Psoas muscle (tissue), 8 donors: ENCODE data around the gene SF3A2. TPM values are rescaled to one million over a fixed set of nuclear protein-coding genes. Genes with fewer than 3 reads are reported as not detected.

Experiments used
- ATAC-seq, 4 donors: fragments of 200-7000 bp; cut with Tn5 transposase; one replicate each; pipeline ENCODE4 v1.9.1; 2020; ENCODE audit warnings: moderate library complexity in 3 of 4, mild to moderate bottlenecking in 2 of 4
- DNase-seq, 2 donors: peaks; one replicate each; pipeline ENCODE4 v3.0.0-alpha.2; 2020
- H3K27ac ChIP-seq: fragments of 200-600 bp; one replicate; pipeline ENCODE4 v1.8.0; 2022
- H3K27me3 ChIP-seq, 3 donors: fragments of 200-600 bp in 1 of 3; one replicate each; pipeline versions ENCODE4 v1.6.1 to v1.8.0; 2013 to 2022; ENCODE audit warnings: low read length in 2 of 3, mild to moderate bottlenecking in 2 of 3, moderate library complexity in 1 of 3; ENCODE audit not compliant: insufficient read depth in 3 of 3
- H3K36me3 ChIP-seq, 2 donors: fragments of 200-600 bp in 1 of 2; one replicate each; pipeline versions ENCODE4 v1.6.1 to v1.8.0; 2013 to 2022; ENCODE audit warnings: low read depth in 1 of 2, mild to moderate bottlenecking in 1 of 2, moderate library complexity in 1 of 2; ENCODE audit not compliant: insufficient read depth in 1 of 2
- H3K4me1 ChIP-seq: fragments of 200-600 bp; one replicate; pipeline ENCODE4 v1.8.0; 2022
- H3K4me3 ChIP-seq: fragments of 200-600 bp; one replicate; pipeline ENCODE4 v1.8.0; 2022; ENCODE audit warnings: mild to moderate bottlenecking
- H3K9me3 ChIP-seq: fragments of 200-600 bp; one replicate; pipeline ENCODE4 v1.8.0; 2022
- WGBS, 3 donors: extraction: QIAGEN DNeasy Blood & Tissue Kit; methylation state at CpG; one replicate each; pipeline versions ENCODE4 v1.1.6 to v1.1.7; 2013; 5-methylcytosine and 5-hydroxymethylcytosine counted together
- intact Hi-C, 2 donors: fragments of 100-400 bp; cut with DNase I; formaldehyde crosslinking; loops; one replicate each; pipeline versions ENCODE4 v1.11.0 to v1.14.2; 2022
- polyA plus RNA-seq, 3 donors: library from polyadenylated mRNA; stranded (reverse); fragments of 200-250 nt; gene quantifications; one replicate each; pipeline ENCODE4 v1.2.3, GENCODE V29; 2013
- total RNA-seq, 4 donors: library from RNA; stranded (reverse); fragmentation: NEBNext Ultra II Directional in 2 of 4; extraction: Animal tissue kit (Norgen Biotek cat#: 25700) in 2 of 4; gene quantifications; one replicate each; pipeline versions ENCODE4 v1.2.1 to v1.2.4, GENCODE V29; 2021 to 2023
- TF ChIP-seq, protein P1 (sequence below): fragments of 200-600 bp; IDR thresholded peaks from one replicate; pipeline ENCODE4 v1.8.0; 2022; ENCODE audit warnings: antibody characterized with exemption
- donor health status: healthy with polysubstance abuse.
- donor health status: DM: no; HTN: no; CAD: no; lungs with moderate emphysema.
- donor health status: Bipolar disorder and iron deficiency.
- donor health status: healthy.
- donor health status: DM: yes; HTN: yes; CAD: no.
- donor health status: DM: no; HTN: no; CAD: no.
- donor health status: DM: no; HTN: no; CAD: no.
- donor health status: DM: yes; HTN: yes; CAD: no.

SF3A2 gene
- total and polyA plus RNA-seq, 7 donors: 25.9 to 46.8 (median 33.6) TPM

DNA sequence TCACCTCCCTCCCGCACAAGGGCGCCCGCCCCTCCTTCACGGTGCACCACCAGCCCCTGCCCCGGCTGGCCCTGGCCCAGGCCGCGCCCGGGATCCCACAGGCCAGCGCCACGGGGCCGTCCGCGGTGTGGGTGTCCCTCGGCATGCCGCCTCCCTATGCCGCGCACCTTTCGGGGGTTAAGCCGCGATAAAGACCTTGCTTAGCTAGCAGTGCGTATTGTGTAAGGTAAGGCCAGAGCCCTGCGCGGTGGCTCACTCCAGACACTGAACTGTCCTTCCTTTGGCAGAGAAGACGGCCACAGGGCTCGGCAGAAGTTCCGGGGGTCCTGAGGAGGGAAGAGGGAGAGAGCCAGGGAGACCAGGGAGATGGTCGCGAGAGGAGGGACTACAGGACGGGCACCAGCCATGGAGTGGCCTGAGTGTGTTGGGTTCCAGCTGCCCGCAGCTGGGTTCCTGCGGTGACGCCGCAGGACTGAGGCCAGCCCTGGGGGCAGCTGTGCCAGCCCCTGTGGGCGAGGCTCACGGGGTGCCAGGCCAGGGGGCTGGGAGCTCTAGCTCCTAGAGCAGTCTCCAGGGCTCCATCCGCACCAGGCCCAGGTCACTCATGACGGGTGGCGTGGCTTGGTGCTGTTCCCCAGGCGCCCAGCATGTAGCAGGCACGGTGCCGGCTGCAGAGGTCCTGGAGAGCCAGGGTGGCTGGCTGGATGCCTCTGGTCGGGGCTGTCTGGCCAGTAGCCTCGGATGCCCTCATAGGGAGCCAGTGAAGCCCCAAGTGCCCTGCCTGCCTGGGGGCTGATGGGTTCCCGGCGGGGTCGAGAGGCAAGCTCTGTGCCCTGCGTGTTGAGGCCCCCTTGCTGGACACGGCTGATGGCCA, 8.2 kb upstream of the SF3A2 start:
- Histone ChIP-seq H3K36me3 (peaks cover 13 to 82% of the 10 kb centered on the region in 2 donors), H3K4me3 (no peak overlapping the region), H3K27ac (peak overlapping the region; percentile 9), H3K27me3 (no peaks in the 10 kb centered on the region), H3K9me3 (no peaks in the 10 kb centered on the region), H3K4me1 (peaks cover 18% of the 10 kb centered on the region)
- intact Hi-C loops: loop anchor here in 1 of 2 donors (5.0 kb wide), 1 partner anchor 36 kb away; no protein-coding TSS in a partner anchor
- DNase-seq: no peak
- 63 to 75% (median 65%) methylated on average over 45 to 48 of the region's 48 CpGs for WGBS, 3 donors
- TF ChIP-seq, protein P1, sequence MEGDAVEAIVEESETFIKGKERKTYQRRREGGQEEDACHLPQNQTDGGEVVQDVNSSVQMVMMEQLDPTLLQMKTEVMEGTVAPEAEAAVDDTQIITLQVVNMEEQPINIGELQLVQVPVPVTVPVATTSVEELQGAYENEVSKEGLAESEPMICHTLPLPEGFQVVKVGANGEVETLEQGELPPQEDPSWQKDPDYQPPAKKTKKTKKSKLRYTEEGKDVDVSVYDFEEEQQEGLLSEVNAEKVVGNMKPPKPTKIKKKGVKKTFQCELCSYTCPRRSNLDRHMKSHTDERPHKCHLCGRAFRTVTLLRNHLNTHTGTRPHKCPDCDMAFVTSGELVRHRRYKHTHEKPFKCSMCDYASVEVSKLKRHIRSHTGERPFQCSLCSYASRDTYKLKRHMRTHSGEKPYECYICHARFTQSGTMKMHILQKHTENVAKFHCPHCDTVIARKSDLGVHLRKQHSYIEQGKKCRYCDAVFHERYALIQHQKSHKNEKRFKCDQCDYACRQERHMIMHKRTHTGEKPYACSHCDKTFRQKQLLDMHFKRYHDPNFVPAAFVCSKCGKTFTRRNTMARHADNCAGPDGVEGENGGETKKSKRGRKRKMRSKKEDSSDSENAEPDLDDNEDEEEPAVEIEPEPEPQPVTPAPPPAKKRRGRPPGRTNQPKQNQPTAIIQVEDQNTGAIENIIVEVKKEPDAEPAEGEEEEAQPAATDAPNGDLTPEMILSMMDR: no peak
- ATAC-seq: no peak

DNA sequence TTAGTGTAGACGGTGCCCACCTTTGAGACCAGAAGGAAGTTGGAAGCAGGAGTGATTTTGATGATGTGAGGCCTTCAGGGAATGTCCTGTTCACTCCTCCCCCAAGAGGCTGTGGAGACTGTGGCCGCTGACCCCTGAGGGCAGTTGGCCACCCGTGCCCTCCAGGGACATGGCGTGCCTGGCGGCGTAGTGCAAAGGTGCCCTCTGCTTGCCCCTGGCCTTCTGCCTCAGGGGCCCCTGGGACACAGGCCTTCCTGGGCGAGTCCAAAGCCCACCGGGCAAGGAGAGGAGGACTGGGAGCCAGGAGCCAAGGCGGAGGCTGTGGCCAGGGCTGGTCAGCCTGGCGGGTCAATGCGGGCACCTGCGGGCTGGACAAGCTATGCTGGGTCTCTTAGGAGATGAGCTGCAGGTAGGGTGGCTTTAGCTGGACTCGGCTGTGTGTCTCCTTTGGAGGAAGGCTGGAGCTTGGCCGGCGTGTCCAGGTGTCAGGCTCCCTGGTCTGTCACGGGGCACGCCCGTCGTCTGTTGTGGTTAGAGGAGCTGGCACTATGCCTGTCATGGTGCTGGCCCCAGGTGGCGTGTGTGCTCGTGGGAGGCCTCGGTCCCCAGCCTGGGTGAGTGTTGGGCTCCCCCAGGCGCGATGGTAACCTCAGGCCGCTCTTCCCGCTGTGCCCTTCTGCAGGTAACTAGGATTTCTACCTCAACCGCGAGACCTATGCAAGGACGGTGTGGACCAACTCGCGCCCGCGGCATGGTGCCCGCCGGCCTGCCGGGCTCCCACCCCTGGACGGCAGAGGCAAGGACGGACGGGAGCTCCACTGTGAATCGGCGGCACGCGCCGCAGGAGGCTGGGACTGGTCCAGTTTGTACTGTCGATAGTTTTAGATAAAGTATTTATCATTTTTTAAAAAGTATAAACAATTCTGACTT, 7.3 kb upstream of the SF3A2 start:
- Histone ChIP-seq H3K36me3 (peaks cover 13 to 79% of the 10 kb centered on the region in 2 donors), H3K4me1 (peaks cover 18% of the 10 kb centered on the region), H3K27me3 (no peaks in the 10 kb centered on the region), H3K4me3 (no peak overlapping the region), H3K9me3 (no peaks in the 10 kb centered on the region), H3K27ac (peak overlapping the region; percentile 9)
- TF ChIP-seq, protein P1: no peak
- DNase-seq (no peak), ATAC-seq (no peak)
- intact Hi-C loops: loop anchor here (5.0 to 10.0 kb wide), 2 partner anchors 37 to 85 kb away; no protein-coding TSS in a partner anchor
- 81 to 91% (median 82%) methylated on average over 45 of the region's 45 CpGs for whole genome bisulfite sequencing, 3 donors

DNA sequence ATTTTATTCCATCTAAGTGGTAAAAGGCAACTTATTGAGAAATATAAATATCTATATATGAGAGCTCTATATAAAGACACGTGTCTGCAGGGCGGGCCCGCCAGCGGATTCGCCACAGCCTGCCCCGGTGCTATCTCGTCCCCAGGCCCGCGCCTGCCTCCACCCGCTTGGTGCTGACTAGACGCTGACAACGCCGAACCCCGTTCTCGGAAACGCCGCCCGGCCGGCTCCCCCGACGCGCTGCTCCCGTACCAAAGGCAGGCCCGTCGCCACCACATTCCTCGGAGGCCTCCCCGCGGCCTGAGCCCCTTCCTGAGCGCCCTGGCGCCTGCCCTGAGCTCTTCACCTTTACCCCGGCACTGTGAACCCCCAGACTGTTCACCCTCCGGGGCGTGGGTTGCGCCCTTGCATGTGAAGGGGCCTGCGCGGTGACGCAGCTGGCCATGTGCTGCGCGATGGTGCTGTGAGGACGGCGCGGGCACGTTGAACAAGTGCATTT, 6.5 kb upstream of the SF3A2 start:
- no peak for DNase-seq
- H3K4me1 ChIP-seq: peaks cover 23% of the 10 kb centered on the region
- no peaks in the 10 kb centered on the region for H3K27me3 ChIP-seq
- TF ChIP-seq, protein P1: no peak
- ATAC-seq: no peak
- peak overlapping the region; percentile 72 for H3K27ac ChIP-seq
- intact Hi-C loops: loop anchor here in 1 of 2 donors (10.0 kb wide), 1 partner anchor 85 kb away; no protein-coding TSS in a partner anchor
- WGBS, 3 donors: 89 to 91% (median 90%) methylated on average over 43 of the region's 43 CpGs
- peaks cover 13 to 72% of the 10 kb centered on the region in 2 donors for H3K36me3 ChIP-seq
- H3K9me3 ChIP-seq: no peaks in the 10 kb centered on the region
- no peak overlapping the region for H3K4me3 ChIP-seq

DNA sequence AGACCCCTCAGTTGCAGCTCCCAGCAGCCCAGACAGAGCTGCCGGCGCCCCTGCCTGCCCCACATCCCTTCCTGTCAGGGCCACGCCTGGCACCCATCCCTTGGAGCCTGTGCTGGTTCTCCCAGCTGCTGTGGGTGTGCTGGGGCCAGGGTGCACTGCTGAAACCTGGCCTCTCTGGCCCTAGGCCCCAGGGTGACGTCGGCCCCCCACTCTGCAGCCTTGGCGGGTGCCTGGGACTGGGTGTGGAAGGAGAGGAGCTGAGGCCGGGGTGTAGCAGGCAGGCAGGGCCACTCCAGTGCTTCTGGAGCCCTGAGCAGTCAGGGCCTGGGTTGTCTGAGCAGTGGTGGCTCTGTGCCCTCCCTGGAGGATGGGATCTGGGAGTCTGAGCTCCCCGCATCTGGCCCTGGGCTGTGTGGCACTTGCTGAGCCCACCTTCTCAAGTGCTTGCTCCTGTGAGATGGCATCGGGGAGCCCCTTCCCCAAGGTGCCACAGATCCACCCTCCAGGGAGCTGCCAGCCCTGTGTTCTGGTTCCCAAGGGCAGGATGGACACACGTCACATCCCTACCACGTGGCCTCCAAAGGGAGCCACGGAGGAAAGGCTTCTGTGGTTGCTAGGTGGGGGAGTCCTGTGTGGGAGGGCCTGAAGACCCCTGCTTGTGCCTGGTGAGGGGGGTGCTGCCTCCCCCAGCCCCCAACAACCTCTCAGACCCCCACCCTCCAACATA, 5.7 kb upstream of the SF3A2 start:
- peak in 1 of 2 donors; percentile 87 for DNase-seq
- 21 to 33% (median 28%) methylated on average over 10 to 12 of the region's 12 CpGs for WGBS, 3 donors
- Histone ChIP-seq H3K36me3 (peaks cover 5 to 63% of the 10 kb centered on the region in 2 donors), H3K9me3 (no peaks in the 10 kb centered on the region), H3K4me1 (peaks cover 27% of the 10 kb centered on the region), H3K4me3 (no peak overlapping the region), H3K27ac (peak overlapping the region; percentile 72), H3K27me3 (no peaks in the 10 kb centered on the region)
- peak; percentile 12 to 70 (median 56) for ATAC-seq
- intact Hi-C loops: loop anchor here in 1 of 2 donors (10.0 kb wide), 1 partner anchor 84 kb away; no protein-coding TSS in a partner anchor
- TF ChIP-seq, protein P1: no peak
